SU-DHL-6 (cell line): ENCODE measurements around the gene FAM120B.

Experiments
- H2AFZ ChIP-seq: fragments of 200-600 bp; sonication (generic); 2 replicates; pipeline ENCODE4 v1.6.1; 2014; ENCODE audit warnings: low read depth, mild to moderate bottlenecking, moderate library complexity, mixed read lengths, antibody characterized with exemption, low read length; ENCODE audit not compliant: severe bottlenecking
- H3F3A ChIP-seq: fragments of 200-600 bp; shearing (Covaris generic); 2 replicates; pipeline ENCODE4 v1.6.0; 2016; ENCODE audit warnings: antibody characterized with exemption, mild to moderate bottlenecking; ENCODE audit not compliant: insufficient read depth
- H3K27ac ChIP-seq: fragments of 200-600 bp; sonication (generic); 2 replicates; pipeline ENCODE4 v1.5.1; 2016; ENCODE audit warnings: low read depth, mild to moderate bottlenecking, low read length, moderate library complexity, mixed read lengths
- H3K27me3 ChIP-seq: fragments of 200-600 bp; sonication (generic), shearing (Covaris generic); 2 replicates; pipeline ENCODE4 v1.6.0; 2014; ENCODE audit warnings: mild to moderate bottlenecking, low read length
- H3K36me3 ChIP-seq: fragments of 200-600 bp; sonication (generic); 2 replicates; pipeline ENCODE4 v1.6.1; 2014; ENCODE audit warnings: mild to moderate bottlenecking, low read length, mixed read lengths
- H3K4me2 ChIP-seq: fragments of 300-600, 200-600 bp; shearing (Covaris generic), sonication (generic); 2 replicates; pipeline ENCODE4 v1.6.0; 2014; ENCODE audit warnings: low read length, low read depth, mild to moderate bottlenecking; ENCODE audit not compliant: poor library complexity, severe bottlenecking
- H3K4me3 ChIP-seq: fragments of 200-600 bp; sonication (generic); 2 replicates; pipeline ENCODE4 v1.5.1; 2014; ENCODE audit warnings: antibody characterized with exemption, low read length, mild to moderate bottlenecking, mixed read lengths; ENCODE audit not compliant: insufficient read depth, poor library complexity, severe bottlenecking
- H3K79me2 ChIP-seq: fragments of 200-600 bp; sonication (generic); 2 replicates; pipeline ENCODE4 v1.6.1; 2014; ENCODE audit warnings: mild to moderate bottlenecking, low read length, moderate library complexity; ENCODE audit not compliant: insufficient read depth
- H3K9ac ChIP-seq: fragments of 200-600 bp; sonication (generic); 2 replicates; pipeline ENCODE4 v1.7.0; 2014; ENCODE audit warnings: mild to moderate bottlenecking, low read length
- H3K9me2 ChIP-seq: fragments of 200-600 bp; sonication (generic); replicated peaks from 2 replicates; pipeline ENCODE4 v1.6.1; 2014; ENCODE audit warnings: low read length; ENCODE audit not compliant: insufficient read depth
- H3K9me3 ChIP-seq: fragments of 200-600 bp; sonication (generic); 2 replicates; pipeline ENCODE4 v1.6.1; 2014; ENCODE audit warnings: low read length, mixed read lengths; ENCODE audit not compliant: insufficient read depth
- H4K20me1 ChIP-seq: fragments of 200-600 bp; sonication (generic); 2 replicates; pipeline ENCODE4 v1.6.1; 2014; ENCODE audit warnings: low read depth, mild to moderate bottlenecking, antibody characterized with exemption, low read length, moderate library complexity, mixed read lengths
- EZH2phosphoT487 ChIP-seq: fragments of 200-600 bp; sonication (generic), shearing (Covaris generic); conservative IDR thresholded peaks from 2 replicates; pipeline ENCODE4 v1.6.1; 2018; ENCODE audit warnings: mild to moderate bottlenecking, antibody characterized with exemption, low read length, moderate library complexity, mixed read lengths
- TF ChIP-seq, protein P1 (sequence below): fragments of 200-600 bp; sonication (generic); IDR thresholded peaks from one replicate; pipeline ENCODE4 v1.5.1; 2017; ENCODE audit warnings: antibody characterized with exemption, mild to moderate bottlenecking, low read length, moderate library complexity; ENCODE audit not compliant: insufficient read depth, poor library complexity, severe bottlenecking

Gene FAM120B

GRCh38 chr6:170296746-170297575 is 9.6 kb upstream of the FAM120B start:
- Histone ChIP-seq H3F3A (no peaks in the 10 kb centered on the region), H3K9ac (no peak overlapping the region), H3K9me3 (peaks cover 9% of the 10 kb centered on the region; the same call in 1 of the 2 replicates), H2AFZ (no peak overlapping the region), H3K4me2 (no peak overlapping the region), H3K36me3 (no peaks in the 10 kb centered on the region), H3K27ac (no peak overlapping the region), H3K27me3 (no peaks in the 10 kb centered on the region), H4K20me1 (no peaks in the 10 kb centered on the region), H3K4me3 (no peak overlapping the region), H3K79me2 (no peaks in the 10 kb centered on the region), H3K9me2 (no peaks in the 10 kb centered on the region)
- no peak for TF ChIP-seq EZH2phosphoT487
- TF ChIP-seq, protein P1, sequence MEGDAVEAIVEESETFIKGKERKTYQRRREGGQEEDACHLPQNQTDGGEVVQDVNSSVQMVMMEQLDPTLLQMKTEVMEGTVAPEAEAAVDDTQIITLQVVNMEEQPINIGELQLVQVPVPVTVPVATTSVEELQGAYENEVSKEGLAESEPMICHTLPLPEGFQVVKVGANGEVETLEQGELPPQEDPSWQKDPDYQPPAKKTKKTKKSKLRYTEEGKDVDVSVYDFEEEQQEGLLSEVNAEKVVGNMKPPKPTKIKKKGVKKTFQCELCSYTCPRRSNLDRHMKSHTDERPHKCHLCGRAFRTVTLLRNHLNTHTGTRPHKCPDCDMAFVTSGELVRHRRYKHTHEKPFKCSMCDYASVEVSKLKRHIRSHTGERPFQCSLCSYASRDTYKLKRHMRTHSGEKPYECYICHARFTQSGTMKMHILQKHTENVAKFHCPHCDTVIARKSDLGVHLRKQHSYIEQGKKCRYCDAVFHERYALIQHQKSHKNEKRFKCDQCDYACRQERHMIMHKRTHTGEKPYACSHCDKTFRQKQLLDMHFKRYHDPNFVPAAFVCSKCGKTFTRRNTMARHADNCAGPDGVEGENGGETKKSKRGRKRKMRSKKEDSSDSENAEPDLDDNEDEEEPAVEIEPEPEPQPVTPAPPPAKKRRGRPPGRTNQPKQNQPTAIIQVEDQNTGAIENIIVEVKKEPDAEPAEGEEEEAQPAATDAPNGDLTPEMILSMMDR = no peak

- no peak overlapping the region for H3K27ac ChIP-seq
- no peaks in the 10 kb centered on the region for H3K9me2 ChIP-seq
- no peak overlapping the region for H3K9ac ChIP-seq
- no peaks in the 10 kb centered on the region for H3F3A ChIP-seq
- H2AFZ ChIP-seq = no peak overlapping the region
- no peaks in the 10 kb centered on the region for H3K79me2 ChIP-seq
- H3K9me3 ChIP-seq = peaks cover 9% of the 10 kb centered on the region; the same call in 1 of the 2 replicates
- TF ChIP-seq EZH2phosphoT487 = no peak
- TF ChIP-seq, protein P1 = no peak
- H3K27me3 ChIP-seq = no peaks in the 10 kb centered on the region
- no peak overlapping the region for H3K4me2 ChIP-seq
- no peaks in the 10 kb centered on the region for H4K20me1 ChIP-seq
- H3K36me3 ChIP-seq = no peaks in the 10 kb centered on the region
- no peak overlapping the region for H3K4me3 ChIP-seq
These were observed 8.8 kb upstream of the FAM120B start for GRCh38 chr6:170297576-170298330.

- no peaks in the 10 kb centered on the region for H3K9me2 ChIP-seq
- H2AFZ ChIP-seq = no peak overlapping the region
- TF ChIP-seq, protein P1 = no peak
- no peak for TF ChIP-seq EZH2phosphoT487
- no peaks in the 10 kb centered on the region for H3K36me3 ChIP-seq
- H3K27me3 ChIP-seq = no peaks in the 10 kb centered on the region
- H3K4me3 ChIP-seq = no peak overlapping the region
- H3F3A ChIP-seq = no peaks in the 10 kb centered on the region
- H3K79me2 ChIP-seq = no peaks in the 10 kb centered on the region
- no peaks in the 10 kb centered on the region for H4K20me1 ChIP-seq
- H3K9me3 ChIP-seq = peaks cover 9% of the 10 kb centered on the region; the same call in 1 of the 2 replicates
- no peak overlapping the region for H3K9ac ChIP-seq
- no peak overlapping the region for H3K4me2 ChIP-seq
- H3K27ac ChIP-seq = no peak overlapping the region
These were observed 7.9 kb upstream of the FAM120B start for GRCh38 chr6:170298688-170299087.
